Activated CD4-positive, alpha-beta memory T cell treated with anti-CD3 and anti-CD28 coated beads, Interleukin-2, amount 10 ng/mL, durations not matched to agents 7 days and 5 days (primary cell): ENCODE measurements around the gene CFAP46. TPM values are rescaled to one million over a fixed set of nuclear protein-coding genes. Genes with fewer than 3 reads are reported as not detected.

Experiments
- CTCF ChIA-PET: fragments of 350-600 bp; sonication (Branson Sonifier 250); formaldehyde crosslinking; loops from one replicate; lab custom pipeline; 2021; ENCODE audit warnings: antibody characterized with exemption, inconsistent platforms; lab: Charles Lee
- POLR2A ChIA-PET: fragments of 350-600 bp; sonication (Branson Sonifier 250); formaldehyde crosslinking; loops from one replicate; lab custom pipeline; 2021; ENCODE audit warnings: antibody characterized with exemption; lab: Charles Lee
- DNase-seq: peaks from one replicate; pipeline ENCODE4 v3.0.0-alpha.2; 2020
- H3K27ac Mint-ChIP-seq: one replicate; pipeline ENCODE4 v1.8.0; 2021; ENCODE audit warnings: mild to moderate bottlenecking, mixed read lengths
- H3K27me3 Mint-ChIP-seq: one replicate; pipeline ENCODE4 v1.8.0; 2021; ENCODE audit warnings: mixed read lengths
- H3K36me3 Mint-ChIP-seq: one replicate; pipeline ENCODE4 v1.8.0; 2021; ENCODE audit warnings: low read depth, mixed read lengths
- H3K4me1 Mint-ChIP-seq: one replicate; pipeline ENCODE4 v1.8.0; 2021; ENCODE audit warnings: mixed read lengths
- H3K4me3 Mint-ChIP-seq: one replicate; pipeline ENCODE4 v1.8.0; 2021; ENCODE audit warnings: mild to moderate bottlenecking, mixed read lengths
- H3K9me3 Mint-ChIP-seq: one replicate; pipeline ENCODE4 v1.8.0; 2021; ENCODE audit warnings: mixed read lengths
- total RNA-seq, 2 experiments: library from RNA; stranded (reverse); gene quantifications; one replicate each; pipeline ENCODE4 v1.2.3, GENCODE V29; 2021

The CFAP46 gene
- total RNA-seq, 2 experiments from 2014 or later: not detected

DNA sequence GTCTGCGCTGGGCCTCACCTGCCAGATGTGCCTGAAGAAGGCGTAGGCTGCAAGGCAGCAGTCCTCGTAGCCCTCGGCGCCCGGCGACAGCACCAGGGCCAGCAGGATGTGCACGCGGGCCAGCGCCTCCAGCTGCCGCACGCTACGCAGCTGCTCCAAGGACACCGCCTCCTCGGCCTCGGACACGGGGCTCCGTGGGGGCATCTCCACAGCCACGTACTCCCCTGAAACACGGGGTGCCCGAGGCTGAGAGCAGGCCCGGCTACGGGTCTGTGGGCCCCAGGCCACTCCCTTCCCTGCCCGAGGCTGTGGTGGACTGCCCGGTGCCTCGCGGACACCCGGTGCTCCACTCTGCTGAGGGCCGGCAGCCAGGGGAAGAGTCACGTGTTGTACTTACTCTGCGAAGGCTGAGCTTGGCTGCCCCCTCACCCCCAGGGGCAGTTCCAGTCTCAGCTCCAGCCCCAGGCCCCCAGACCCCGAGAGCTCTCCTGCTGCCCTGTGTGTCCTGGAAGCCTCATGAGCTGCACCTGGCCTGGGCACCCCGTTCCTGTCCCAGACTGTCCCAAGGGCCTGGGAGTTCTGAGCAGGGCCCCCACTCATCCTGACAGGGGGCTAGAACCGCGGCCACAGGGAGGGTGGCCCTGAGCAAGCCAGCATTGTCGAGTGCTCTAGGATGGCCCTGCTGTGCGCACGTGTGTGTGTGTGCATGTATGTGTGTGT is 62.8 kb downstream of the CFAP46 start:
- Mint-ChIP-seq H3K4me1 (no peaks in the 10 kb centered on the region), H3K9me3 (no peaks in the 10 kb centered on the region), H3K27me3 (peaks cover 3% of the 10 kb centered on the region), H3K4me3 (no peak overlapping the region), H3K27ac (no peak overlapping the region), H3K36me3 (no peaks in the 10 kb centered on the region)
- ChIA-PET CTCF (no interaction called here), POLR2A (no interaction called here)
- no peak for DNase-seq

DNA sequence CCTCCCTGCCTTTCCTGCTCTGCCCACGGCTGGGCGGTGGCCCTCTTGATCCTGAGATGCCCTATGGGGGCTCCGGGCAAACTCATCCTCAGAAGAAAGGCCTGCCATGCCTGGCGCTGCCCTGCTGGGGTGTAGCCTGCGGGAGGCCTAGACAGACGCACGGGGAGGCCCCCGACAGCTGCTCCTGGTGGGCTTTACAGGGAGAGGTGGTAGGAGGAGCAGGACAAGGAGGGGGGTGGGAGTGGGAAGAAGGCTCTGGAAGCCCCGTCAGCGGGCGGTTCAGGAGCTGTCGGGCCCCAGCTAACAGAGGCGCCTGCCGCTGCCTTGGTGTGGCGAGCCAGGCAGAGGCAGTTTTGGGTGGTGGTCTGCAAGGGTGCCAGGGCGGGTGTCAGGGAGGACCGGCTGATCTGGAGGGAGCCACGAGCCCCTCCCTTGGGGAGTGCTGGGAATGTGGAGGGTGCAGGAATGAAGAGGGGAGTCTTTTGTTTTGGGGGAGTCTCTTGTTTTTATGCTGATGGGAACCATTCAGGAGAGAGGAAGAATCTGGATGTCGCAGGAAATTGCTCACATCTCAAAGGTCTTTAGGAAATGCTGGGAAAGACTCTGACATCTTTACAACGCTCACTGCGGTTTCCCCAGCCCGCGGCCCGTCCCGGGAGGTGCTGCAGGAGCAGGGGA is 63.5 kb downstream of the CFAP46 start:
- Mint-ChIP-seq H3K4me1 (no peaks in the 10 kb centered on the region), H3K4me3 (no peak overlapping the region), H3K27me3 (peaks cover 3% of the 10 kb centered on the region), H3K36me3 (no peaks in the 10 kb centered on the region), H3K27ac (no peak overlapping the region), H3K9me3 (no peaks in the 10 kb centered on the region)
- DNase-seq: no peak
- CTCF ChIA-PET: no interaction called here
- POLR2A ChIA-PET: no interaction called here

DNA sequence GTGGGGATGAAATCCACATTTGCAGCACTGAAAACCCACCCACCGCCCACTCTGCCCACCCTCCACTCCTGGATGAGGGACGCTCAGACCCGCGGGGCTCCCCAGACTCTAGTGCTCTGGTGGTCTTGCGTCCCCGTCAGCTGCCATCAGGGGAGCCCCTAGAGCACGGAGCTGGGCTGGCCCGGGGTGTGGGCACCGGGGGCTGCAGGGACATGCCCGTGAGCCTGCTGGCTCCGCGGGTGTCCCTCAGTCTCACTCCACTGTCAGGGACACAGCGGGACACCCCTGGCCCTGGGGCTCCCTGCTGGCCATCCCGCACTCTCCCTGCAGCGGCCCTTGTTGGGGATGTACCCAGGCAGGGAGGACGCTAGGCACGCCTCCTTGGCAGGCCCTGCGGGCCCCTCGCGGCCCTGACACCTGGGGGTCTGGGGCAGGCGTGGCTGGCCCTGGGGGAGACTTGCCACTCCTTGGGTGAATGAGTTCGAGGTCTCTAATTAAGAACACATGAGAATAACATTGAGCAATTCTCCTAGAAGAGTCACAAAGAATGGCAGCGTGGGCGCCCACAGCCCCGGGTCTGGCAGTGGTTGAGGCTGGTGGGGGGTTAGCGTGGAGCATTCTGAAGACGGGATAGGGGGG is 64.2 kb downstream of the CFAP46 start:
- POLR2A ChIA-PET: no interaction called here
- H3K36me3 Mint-ChIP-seq: no peaks in the 10 kb centered on the region
- H3K27me3 Mint-ChIP-seq: peaks cover 3% of the 10 kb centered on the region
- CTCF ChIA-PET: no interaction called here
- no peaks in the 10 kb centered on the region for H3K9me3 Mint-ChIP-seq
- DNase-seq: no peak
- H3K27ac Mint-ChIP-seq: no peak overlapping the region
- no peaks in the 10 kb centered on the region for H3K4me1 Mint-ChIP-seq
- no peak overlapping the region for H3K4me3 Mint-ChIP-seq

DNA sequence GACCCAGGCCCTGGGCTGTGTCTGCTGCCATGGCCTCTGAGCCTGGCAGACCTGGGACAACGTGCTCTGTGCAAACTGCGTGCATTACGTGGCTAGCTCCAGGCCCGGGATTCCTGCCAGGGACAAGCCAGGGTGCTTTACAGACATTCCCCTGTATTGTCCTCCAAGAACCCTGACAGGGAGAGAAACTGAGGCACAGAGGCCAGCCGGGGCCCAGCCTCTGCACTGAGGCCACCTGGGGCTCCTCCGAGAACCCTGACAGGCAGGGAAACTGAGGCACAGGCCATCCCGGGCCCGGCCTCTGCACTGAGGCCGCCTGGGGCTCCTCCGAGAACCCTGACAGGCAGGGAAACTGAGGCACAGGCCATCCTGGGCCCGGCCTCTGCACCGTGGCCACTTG is 64.9 kb downstream of the CFAP46 start:
- Mint-ChIP-seq H3K9me3 (no peaks in the 10 kb centered on the region), H3K4me3 (no peak overlapping the region), H3K4me1 (no peaks in the 10 kb centered on the region), H3K27me3 (peaks cover 5% of the 10 kb centered on the region), H3K36me3 (no peaks in the 10 kb centered on the region), H3K27ac (no peak overlapping the region)
- POLR2A ChIA-PET: no interaction called here
- DNase-seq: no peak
- CTCF ChIA-PET: no interaction called here

DNA sequence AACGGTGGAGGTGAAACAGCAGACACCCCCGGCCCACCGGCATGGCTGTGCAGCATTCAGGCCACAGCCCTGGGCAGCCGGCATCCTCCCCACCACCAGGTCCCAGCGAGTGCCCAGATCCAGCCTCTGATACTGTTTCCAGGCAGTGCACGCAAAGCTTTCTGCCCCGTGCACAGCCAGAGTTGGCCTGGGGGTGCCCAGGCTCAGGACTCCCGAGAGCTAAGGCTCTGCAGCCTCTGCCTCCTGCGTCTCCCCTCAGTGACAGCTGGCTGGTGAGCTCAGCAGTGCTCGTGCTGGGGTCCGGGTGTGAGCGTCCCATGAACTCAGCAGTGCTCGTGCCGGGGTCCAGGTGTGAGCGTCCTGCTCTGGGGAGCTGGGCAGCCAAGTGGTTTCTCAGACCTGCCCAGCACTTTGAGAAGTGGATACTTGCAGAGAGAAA is 65.4 kb downstream of the CFAP46 start:
- DNase-seq: no peak
- ChIA-PET POLR2A (no interaction called here), CTCF (no interaction called here)
- no peaks in the 10 kb centered on the region for H3K36me3 Mint-ChIP-seq
- H3K4me3 Mint-ChIP-seq: no peak overlapping the region
- H3K27ac Mint-ChIP-seq: no peak overlapping the region
- no peaks in the 10 kb centered on the region for H3K9me3 Mint-ChIP-seq
- peaks cover 5% of the 10 kb centered on the region for H3K27me3 Mint-ChIP-seq
- no peaks in the 10 kb centered on the region for H3K4me1 Mint-ChIP-seq

DNA sequence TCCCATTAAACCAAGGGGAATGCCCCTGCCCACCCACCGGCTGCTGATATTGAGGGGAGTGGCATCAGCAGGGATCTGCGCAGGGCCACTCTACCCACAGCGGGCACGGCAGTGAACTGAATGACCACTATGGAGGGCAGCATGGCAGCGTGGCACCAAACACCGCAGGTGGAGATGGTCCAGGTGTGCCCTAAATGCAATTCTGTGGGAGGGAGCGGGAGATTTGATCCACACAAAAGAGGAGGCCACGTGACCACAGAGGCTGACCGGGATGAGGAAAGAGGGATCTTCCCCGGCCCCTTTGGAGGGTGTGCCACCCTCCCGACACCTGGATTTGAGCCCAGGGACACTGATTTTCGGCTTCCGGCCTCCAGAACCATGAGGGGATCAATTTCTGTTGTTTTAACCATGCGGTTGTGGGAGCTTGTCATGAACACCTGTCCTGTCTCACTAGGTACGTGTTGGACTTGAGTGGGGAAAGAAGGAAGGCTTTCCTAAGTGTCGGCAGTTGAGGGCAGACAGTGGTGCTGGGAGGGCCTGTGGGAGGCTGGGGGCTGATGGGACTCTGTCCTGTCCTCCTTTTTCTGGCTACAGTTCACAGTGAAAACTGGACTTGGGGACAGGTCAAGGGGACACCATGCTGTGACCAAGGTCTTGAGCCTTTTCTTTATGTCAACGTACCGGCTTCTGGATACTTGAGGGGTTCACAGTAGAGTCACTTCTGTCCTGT is 66.1 kb downstream of the CFAP46 start:
- POLR2A ChIA-PET: no interaction called here
- H3K27me3 Mint-ChIP-seq: peaks cover 5% of the 10 kb centered on the region

DNA sequence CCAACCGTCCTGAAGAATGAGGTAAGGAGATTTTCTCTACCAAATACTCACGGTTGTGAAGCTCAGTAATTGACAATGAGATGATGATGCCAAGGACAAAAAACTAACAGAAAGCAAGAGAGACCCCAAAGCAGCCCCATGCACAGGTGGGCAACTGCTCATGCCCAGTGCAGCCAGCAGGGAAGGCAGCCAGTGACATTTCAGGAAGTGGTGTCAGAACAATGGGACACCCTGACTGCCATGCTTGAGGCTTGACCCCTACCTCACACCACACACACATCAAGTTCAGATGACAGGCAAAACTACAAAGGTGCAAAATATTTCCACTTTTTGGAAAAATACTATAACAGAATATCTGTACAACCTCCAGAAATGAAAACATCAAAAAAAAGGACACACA is 66.9 kb downstream of the CFAP46 start:
- no peaks in the 10 kb centered on the region for H3K4me1 Mint-ChIP-seq
- H3K4me3 Mint-ChIP-seq: no peak overlapping the region
- H3K36me3 Mint-ChIP-seq: no peaks in the 10 kb centered on the region
- H3K27me3 Mint-ChIP-seq: peaks cover 5% of the 10 kb centered on the region
- CTCF ChIA-PET: no interaction called here
- no peaks in the 10 kb centered on the region for H3K9me3 Mint-ChIP-seq
- no peak for DNase-seq
- POLR2A ChIA-PET: no interaction called here
- H3K27ac Mint-ChIP-seq: no peak overlapping the region

More for the DNA sequence above, 66.1 kb downstream of the CFAP46 start:
- H3K36me3 Mint-ChIP-seq: no peaks in the 10 kb centered on the region
- no peak overlapping the region for H3K4me3 Mint-ChIP-seq
- H3K4me1 Mint-ChIP-seq: no peaks in the 10 kb centered on the region
- H3K9me3 Mint-ChIP-seq: no peaks in the 10 kb centered on the region
- H3K27ac Mint-ChIP-seq: no peak overlapping the region
- CTCF ChIA-PET: no interaction called here
- no peak for DNase-seq

DNA sequence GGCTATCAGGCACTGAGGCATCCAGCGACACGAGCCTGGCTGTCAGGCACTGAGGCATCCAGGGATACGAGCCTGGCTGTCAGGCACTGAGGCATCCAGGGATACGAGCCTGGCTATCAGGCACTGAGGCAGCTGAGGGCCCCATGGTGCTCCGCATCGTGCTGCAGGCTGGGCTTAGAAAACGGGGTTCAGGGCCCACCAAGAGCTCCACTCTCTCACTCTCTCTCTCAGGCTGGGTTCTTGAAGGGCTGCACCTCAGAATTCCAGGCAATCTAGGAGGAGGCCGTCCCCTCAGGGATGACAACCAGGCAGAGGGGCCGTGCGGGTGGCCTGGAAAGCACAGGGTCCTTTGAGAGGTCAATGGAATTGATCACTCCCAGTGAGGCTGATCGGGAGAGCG is 69.0 kb downstream of the CFAP46 start:
- POLR2A ChIA-PET: no interaction called here
- no peaks in the 10 kb centered on the region for H3K9me3 Mint-ChIP-seq
- no peak overlapping the region for H3K27ac Mint-ChIP-seq
- H3K4me3 Mint-ChIP-seq: no peak overlapping the region
- H3K36me3 Mint-ChIP-seq: no peaks in the 10 kb centered on the region
- no peaks in the 10 kb centered on the region for H3K4me1 Mint-ChIP-seq
- CTCF ChIA-PET: no interaction called here
- DNase-seq: no peak
- H3K27me3 Mint-ChIP-seq: peaks cover 5% of the 10 kb centered on the region

DNA sequence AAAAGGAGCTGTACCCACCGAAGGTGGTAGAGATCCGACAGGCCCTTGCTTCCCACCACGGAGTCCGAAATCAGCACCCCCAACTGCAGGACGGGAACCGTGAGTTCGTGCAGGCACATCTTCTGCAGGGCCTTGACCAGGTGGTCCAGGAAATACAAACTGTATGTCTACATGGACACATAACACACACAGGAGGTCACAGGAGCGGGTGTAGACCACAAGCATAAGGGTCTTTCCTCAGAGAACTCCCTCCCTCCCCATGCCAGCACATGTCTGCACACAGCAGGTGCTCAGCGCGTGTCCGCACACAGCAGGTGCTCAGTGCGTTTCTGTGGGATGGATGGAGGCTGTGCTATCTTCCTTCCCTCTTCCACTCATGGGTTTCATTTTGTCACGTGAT is 69.7 kb downstream of the CFAP46 start:
- ChIA-PET POLR2A (no interaction called here), CTCF (no interaction called here)
- DNase-seq: no peak
- no peaks in the 10 kb centered on the region for H3K9me3 Mint-ChIP-seq
- peaks cover 5% of the 10 kb centered on the region for H3K27me3 Mint-ChIP-seq
- H3K4me1 Mint-ChIP-seq: no peaks in the 10 kb centered on the region
- H3K27ac Mint-ChIP-seq: no peak overlapping the region
- H3K4me3 Mint-ChIP-seq: no peak overlapping the region
- no peaks in the 10 kb centered on the region for H3K36me3 Mint-ChIP-seq

DNA sequence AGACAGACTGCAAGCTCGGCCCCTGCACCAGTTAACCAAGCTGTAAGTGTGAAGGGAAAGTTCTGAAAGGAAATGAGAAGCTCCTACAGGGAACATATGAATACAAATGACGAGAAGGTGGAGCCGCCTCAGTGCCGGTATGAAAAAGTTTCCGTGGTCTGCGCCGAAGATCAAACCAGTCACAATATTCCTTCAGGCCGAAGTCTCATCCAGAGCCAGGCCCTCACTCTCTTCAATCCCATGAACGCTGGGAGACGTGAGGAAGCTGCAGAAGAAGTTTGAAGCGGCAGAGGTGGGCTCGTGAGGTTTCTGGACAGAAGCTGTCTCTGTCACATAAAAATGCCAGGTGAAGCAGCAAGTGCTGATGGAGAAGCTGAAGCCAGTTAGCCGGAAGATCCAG is 71.9 kb downstream of the CFAP46 start:
- H3K4me3 Mint-ChIP-seq: no peak overlapping the region
- no peaks in the 10 kb centered on the region for H3K9me3 Mint-ChIP-seq
- CTCF ChIA-PET: no interaction called here
- DNase-seq: no peak
- H3K36me3 Mint-ChIP-seq: no peaks in the 10 kb centered on the region
- peaks cover 5% of the 10 kb centered on the region for H3K27me3 Mint-ChIP-seq
- POLR2A ChIA-PET: no interaction called here
- H3K27ac Mint-ChIP-seq: no peak overlapping the region
- H3K4me1 Mint-ChIP-seq: no peaks in the 10 kb centered on the region

DNA sequence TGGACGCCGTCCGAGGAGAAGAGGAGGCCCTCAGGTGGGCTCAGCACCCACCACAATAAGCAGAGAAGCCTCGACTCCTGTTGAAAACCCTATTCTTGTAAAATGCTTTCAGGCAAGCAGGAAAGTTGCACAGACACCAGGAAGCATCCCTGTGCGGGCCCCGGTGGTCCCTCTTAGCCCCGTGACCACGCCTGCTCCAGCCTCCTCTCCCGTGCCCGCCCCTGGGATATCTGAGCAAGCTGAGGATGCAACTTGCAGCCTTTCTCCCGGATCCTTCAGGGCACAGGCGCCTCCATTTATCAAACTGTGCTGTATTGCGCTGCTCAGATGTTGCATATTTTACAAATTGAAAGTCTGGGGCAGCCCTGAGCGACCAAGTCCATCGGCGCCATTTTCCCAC is 72.7 kb downstream of the CFAP46 start:
- Mint-ChIP-seq H3K9me3 (no peaks in the 10 kb centered on the region), H3K27ac (no peak overlapping the region), H3K36me3 (no peaks in the 10 kb centered on the region), H3K4me1 (no peaks in the 10 kb centered on the region), H3K27me3 (peaks cover 2% of the 10 kb centered on the region), H3K4me3 (no peak overlapping the region)
- DNase-seq: no peak
- CTCF ChIA-PET: no interaction called here
- POLR2A ChIA-PET: no interaction called here

DNA sequence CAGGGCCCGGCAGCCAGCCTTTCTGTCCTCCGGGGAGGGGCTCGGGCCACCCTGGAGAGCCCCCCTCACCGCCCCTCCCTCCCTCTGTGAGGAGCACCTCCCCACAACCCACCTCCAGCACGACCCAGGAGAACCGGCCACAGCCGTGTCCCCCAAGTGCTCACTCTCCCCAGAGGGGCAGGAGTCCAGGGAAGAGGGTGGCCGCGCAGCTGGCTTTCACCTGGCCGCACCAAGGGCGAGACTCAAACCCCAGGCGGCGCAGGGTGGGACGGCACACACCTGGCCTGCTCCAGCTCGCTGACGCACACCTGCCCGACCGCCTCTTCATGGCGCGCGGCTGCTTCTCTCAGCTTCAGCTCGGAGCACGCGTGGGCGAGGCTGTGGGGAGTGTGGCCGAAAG is 73.4 kb downstream of the CFAP46 start:
- DNase-seq: no peak
- no peak overlapping the region for H3K27ac Mint-ChIP-seq
- CTCF ChIA-PET: no interaction called here
- no peak overlapping the region for H3K4me3 Mint-ChIP-seq
- peaks cover 2% of the 10 kb centered on the region for H3K27me3 Mint-ChIP-seq
- no peaks in the 10 kb centered on the region for H3K4me1 Mint-ChIP-seq
- POLR2A ChIA-PET: no interaction called here
- no peaks in the 10 kb centered on the region for H3K9me3 Mint-ChIP-seq
- H3K36me3 Mint-ChIP-seq: no peaks in the 10 kb centered on the region
